GM12801 (cell line): ENCODE data around the gene MYO9A.

Source experiments
- TF ChIP-seq, protein P1 (sequence below): IDR thresholded peaks from one replicate; pipeline ENCODE4 v1.5.1; 2011; ENCODE audit warnings: control low read depth; ENCODE audit not compliant: insufficient read length; ENCODE audit errors: extremely low read depth

The MYO9A gene

DNA sequence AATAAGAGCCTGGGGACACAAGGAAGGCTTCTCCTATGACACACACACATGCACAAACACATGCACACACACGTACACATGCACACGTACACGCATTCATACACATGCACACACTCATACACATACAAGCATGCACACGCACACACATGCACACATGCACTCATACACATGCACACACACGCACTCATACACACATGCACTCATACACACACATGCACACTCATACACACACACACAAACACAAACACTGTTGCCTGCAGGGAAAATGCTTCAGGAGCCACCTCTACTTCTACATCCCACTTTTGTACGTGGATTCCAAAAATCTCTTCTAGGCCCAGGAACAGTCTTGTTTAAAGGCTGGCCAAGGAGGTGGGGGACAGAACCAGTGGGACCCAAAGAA, 328.3 kb downstream of the MYO9A start:
- TF ChIP-seq, protein P1, sequence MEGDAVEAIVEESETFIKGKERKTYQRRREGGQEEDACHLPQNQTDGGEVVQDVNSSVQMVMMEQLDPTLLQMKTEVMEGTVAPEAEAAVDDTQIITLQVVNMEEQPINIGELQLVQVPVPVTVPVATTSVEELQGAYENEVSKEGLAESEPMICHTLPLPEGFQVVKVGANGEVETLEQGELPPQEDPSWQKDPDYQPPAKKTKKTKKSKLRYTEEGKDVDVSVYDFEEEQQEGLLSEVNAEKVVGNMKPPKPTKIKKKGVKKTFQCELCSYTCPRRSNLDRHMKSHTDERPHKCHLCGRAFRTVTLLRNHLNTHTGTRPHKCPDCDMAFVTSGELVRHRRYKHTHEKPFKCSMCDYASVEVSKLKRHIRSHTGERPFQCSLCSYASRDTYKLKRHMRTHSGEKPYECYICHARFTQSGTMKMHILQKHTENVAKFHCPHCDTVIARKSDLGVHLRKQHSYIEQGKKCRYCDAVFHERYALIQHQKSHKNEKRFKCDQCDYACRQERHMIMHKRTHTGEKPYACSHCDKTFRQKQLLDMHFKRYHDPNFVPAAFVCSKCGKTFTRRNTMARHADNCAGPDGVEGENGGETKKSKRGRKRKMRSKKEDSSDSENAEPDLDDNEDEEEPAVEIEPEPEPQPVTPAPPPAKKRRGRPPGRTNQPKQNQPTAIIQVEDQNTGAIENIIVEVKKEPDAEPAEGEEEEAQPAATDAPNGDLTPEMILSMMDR = no peak

DNA sequence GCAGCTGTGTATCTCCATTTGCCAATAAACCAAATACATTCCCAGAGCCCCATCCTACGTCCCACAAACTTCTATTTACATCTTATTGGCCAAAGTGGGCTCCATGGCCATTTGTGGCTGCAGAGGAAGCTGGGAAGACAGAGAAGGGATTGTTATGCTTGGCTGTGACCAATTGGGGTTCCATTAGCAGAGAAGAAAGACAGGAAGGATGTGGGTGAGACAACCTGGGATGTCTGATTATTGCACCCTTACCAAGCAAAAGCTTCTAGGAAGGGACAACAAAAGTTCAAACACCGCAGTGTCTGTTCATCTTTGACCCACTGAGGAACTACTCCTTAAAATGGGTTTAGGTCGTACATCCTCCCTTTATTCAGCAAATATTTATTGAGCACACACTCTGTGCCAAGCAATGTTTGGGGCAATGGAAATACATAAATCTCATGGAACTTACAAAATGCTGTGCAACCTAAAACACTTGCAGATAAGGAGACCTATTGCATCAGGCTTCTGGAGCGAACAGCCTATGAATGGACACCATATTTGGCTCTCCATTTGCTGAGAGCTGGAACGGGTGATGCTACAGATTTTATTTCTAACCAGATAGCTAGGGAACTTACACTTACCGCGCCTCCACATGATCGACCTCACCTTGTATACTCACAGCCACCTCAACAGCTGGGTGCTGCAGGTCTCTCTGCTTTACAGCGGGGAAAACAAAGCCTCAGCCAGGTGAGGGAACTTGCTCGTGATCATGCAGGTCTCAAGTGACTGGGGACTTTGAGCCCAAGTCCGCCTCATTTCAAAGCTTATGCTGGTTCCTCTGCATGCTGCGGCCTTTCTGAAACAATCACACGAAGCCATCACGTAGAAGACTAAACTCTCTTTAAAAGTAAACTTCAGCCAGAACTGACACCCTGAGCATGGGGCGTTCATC, 329.0 kb downstream of the MYO9A start:
- TF ChIP-seq, protein P1 = no peak

DNA sequence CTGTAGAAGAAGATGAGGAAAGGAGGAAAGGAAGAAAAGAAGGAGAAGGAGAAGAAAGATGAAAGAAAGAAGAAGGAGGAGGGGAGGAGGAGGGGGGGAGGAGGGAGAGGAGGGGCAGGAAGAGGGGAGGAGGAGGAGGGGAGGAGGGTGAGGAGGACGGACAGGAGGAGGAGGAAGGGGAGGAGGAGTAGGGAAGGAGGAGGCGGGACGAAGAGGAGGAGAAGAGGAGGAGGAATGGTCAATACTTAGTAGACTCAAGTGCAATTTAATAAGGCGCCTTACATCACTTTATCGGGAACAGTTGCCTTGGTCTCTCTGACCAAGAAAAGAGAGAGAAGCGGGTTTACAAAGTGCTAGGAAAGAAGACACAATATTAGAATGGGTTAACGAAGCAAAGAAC, 331.3 kb downstream of the MYO9A start:
- TF ChIP-seq, protein P1 = no peak

DNA sequence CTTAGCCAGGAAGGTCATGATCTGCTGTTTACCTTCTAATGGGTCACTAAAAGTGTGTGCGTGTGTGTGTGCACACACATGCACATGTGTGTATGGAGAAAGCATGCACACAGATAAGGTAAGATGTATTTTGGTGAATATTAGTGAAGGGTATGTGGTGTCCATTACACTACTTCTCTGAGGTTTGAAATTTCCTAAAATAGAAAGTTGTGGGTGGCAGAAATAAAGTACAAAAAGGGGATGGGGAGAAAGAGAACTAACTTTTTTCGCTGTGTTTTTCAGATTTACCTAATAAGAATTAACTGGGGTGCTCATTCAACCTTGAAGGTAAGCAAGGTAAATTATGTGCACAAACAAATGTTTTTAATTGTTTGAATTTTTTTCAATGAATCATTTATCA, 332.0 kb downstream of the MYO9A start:
- TF ChIP-seq, protein P1 = no peak

DNA sequence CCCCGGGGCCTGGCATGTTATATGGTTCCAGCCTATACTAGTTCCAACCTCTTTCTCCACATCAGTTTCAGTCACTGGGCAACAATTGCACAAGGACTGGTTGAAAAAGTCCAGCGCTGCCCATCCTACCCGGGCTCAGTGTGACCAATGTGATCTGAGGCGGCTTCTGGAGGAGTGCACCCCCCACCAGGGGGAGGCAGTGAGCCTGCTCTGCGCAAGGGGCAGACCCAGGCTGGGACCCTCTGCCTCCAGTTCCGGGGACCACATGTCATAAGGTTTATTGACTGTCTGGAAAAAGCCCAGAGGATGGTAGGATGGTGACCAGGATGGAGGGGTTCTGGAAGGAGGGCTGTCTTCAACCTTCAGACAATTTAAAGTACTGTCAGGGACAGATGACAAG, 333.2 kb downstream of the MYO9A start:
- TF ChIP-seq, protein P1 = no peak

DNA sequence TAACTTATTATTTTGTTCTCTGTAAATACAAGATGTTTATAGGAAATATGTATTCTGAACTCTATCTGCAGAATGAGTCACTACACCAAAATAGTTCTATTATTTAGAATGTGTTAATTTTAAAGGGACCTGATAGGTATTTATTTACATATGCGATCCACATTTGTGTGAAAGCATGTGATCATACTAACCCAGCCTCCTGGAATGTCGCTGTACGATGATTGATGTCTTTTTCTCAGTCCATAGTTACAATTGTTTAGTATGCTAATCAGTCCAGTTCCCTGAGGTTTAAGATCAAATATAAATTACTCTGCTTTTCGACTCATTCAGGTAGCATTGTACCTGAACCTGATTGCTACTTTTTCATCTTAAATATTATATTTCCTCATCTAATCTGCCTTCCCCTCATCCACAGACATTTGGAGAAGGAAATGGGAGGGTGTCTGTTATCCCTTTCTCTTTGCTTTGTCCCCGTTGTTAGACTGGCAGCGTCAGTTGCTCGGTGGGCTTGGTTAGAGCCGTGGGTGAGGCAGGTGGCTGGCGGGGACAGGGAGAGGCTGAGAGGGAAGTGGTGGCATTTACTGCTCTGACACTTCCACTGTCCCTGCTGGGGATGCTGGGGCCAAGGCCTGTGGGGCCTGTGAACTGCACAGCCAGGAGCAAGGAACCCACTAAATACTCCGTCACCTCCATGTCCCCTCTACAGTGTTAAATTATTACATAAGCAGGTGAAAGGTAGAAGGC, 335.4 kb downstream of the MYO9A start:
- TF ChIP-seq, protein P1 = no peak

DNA sequence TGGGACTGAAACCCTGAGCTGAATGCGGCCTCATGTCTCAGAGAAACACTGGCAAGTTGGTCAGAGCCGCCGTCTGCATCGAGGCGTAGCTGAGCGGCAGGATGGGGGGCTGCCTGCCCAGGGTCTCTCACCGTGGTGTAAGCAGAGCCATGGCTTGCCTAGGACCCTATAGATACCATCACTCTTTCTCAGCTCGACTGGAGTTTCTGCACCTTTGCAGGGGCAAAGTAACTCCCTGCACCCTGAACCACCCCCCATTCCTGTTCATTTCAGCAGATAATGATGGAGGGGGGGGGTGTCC, 336.0 kb downstream of the MYO9A start:
- TF ChIP-seq, protein P1 = no peak
